ENCODE data around the gene APBA2. TPM values are rescaled to one million over a fixed set of nuclear protein-coding genes. Genes with fewer than 3 reads are reported as not detected.

APBA2 gene
- total and polyA plus RNA-seq, 7 donors = 0.46 to 10.7 (median 1.5) TPM

DNA sequence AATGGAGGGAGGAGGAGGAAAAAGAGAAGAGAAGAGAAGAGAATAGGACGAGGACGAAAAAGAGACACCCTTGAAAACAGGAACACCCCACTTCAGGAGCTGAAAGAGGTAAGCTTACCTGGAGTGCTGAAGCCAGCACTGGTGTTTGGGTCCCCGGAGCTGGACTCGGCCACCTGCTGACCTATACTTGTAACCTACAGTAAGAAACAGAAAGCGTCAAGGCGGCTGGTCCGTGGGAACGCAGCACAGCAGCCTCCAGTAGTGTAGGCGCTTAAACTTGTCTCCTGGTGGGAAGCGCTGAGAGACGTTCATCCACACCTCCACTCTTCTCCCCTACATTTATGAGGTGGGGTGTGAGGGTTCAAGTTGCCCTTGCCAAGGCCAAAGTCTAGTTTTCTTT, 242.9 kb downstream of the APBA2 start:
- no peaks in the 10 kb centered on the region for H3K9me3 ChIP-seq
- intact Hi-C loops (cut with DNase I) = no loop called here
- no peaks in the 10 kb centered on the region for H3K27me3 ChIP-seq
- peak; percentile 51 for DNase-seq
- no peaks in the 10 kb centered on the region for H3K36me3 ChIP-seq
- no peak overlapping the region for H3K27ac ChIP-seq
- H3K4me1 ChIP-seq = no peaks in the 10 kb centered on the region
- WGBS, 2 donors = 93 to 94% methylated on average over 11 of the region's 11 CpGs
- no peak for TF ChIP-seq EP300 (IDR thresholded peaks at IDR 0.05)
- no peak for TF ChIP-seq POLR2AphosphoS5 (IDR thresholded peaks at IDR 0.05)
- no peak for TF ChIP-seq CTCF (IDR thresholded peaks at IDR 0.05)
- H3K4me3 ChIP-seq = no peak overlapping the region

GRCh38 chr15:29129221-29129620, 243.4 kb downstream of the APBA2 start:
- WGBS, 2 donors = 93% methylated on average over 10 of the region's 10 CpGs
- peak; percentile 15 for DNase-seq
- TF ChIP-seq POLR2A (IDR thresholded peaks at IDR 0.05) (no peak), CTCF (IDR thresholded peaks at IDR 0.05) (no peak), POLR2AphosphoS5 (IDR thresholded peaks at IDR 0.05) (no peak), EP300 (IDR thresholded peaks at IDR 0.05) (no peak)
- intact Hi-C loops (cut with DNase I) = no loop called here
- H3K27ac ChIP-seq = no peak overlapping the region
- H3K27me3 ChIP-seq = no peaks in the 10 kb centered on the region
- no peaks in the 10 kb centered on the region for H3K36me3 ChIP-seq
- no peaks in the 10 kb centered on the region for H3K4me1 ChIP-seq
- H3K4me3 ChIP-seq = no peak overlapping the region
- H3K9me3 ChIP-seq = no peaks in the 10 kb centered on the region

DNA sequence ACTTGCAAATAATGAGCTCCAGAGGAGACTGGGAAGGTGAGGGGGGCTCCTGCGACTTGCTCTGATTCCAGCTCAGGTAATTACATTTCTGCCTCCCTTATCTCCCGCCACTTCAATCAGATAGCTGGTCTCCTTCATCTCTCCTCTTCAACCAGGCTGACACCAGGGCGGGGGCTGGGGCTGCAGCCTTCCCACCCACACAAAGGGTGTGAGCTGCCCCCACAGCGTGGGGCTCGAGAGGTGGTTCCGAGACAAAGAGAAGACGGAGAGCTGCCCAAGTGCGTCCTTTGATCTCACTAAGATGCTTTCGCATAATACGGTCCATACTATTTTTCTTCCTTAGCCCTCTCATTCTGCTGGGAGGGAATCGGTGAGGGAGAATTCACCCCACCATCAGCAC, 244.2 kb downstream of the APBA2 start:
- 80 to 92% methylated on average over 11 of the region's 11 CpGs for WGBS, 2 donors
- Histone ChIP-seq H3K36me3 (no peaks in the 10 kb centered on the region), H3K4me3 (no peak overlapping the region), H3K27me3 (no peaks in the 10 kb centered on the region), H3K9me3 (no peaks in the 10 kb centered on the region), H3K4me1 (no peaks in the 10 kb centered on the region), H3K27ac (no peak overlapping the region)
- peak; percentile 20 for DNase-seq
- intact Hi-C loops (cut with DNase I) = no loop called here
- TF ChIP-seq POLR2AphosphoS5 (IDR thresholded peaks at IDR 0.05) (no peak), CTCF (IDR thresholded peaks at IDR 0.05) (no peak), POLR2A (IDR thresholded peaks at IDR 0.05) (no peak), EP300 (IDR thresholded peaks at IDR 0.05) (no peak)

DNA sequence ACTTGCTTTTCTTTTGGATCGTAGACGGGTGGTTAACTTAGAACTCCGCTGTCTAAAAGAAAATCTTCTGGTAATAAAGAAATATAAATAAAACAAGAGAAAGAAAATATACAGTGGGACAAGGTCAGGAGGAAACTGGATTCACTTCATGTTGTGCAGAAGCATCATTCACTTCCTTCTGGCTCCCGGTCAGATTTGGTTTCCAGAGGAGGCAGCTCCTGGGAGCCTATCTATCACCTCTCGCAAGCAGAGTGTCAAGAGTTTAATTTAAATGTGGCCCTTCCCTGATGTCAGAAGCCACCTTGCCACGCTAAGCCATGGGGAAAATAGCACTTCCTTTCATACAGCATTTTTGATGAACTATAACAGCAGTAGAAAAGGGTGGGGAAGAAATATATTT, 244.7 kb downstream of the APBA2 start:
- DNase-seq = no peak
- no peaks in the 10 kb centered on the region for H3K27me3 ChIP-seq
- no peak overlapping the region for H3K27ac ChIP-seq
- H3K36me3 ChIP-seq = no peaks in the 10 kb centered on the region
- 57 to 85% methylated on average over 6 of the region's 6 CpGs for WGBS, 2 donors
- TF ChIP-seq CTCF (IDR thresholded peaks at IDR 0.05) (no peak), EP300 (IDR thresholded peaks at IDR 0.05) (no peak)
- H3K9me3 ChIP-seq = no peaks in the 10 kb centered on the region
- no peaks in the 10 kb centered on the region for H3K4me1 ChIP-seq
- no peak overlapping the region for H3K4me3 ChIP-seq
- intact Hi-C loops (cut with DNase I) = no loop called here

Measured in sigmoid colon (tissue), 7 donors.